Measurements from ENCODE around the gene DDX3X. TPM values are rescaled to one million over a fixed set of nuclear protein-coding genes. Genes with fewer than 3 reads are reported as not detected.

Gene DDX3X
- total and polyA plus RNA-seq, 2 of the 13 experiments (the other 11 are each of a cell fraction or from before 2014, with no cell fraction given) = 53.5 to 239 TPM

DNA sequence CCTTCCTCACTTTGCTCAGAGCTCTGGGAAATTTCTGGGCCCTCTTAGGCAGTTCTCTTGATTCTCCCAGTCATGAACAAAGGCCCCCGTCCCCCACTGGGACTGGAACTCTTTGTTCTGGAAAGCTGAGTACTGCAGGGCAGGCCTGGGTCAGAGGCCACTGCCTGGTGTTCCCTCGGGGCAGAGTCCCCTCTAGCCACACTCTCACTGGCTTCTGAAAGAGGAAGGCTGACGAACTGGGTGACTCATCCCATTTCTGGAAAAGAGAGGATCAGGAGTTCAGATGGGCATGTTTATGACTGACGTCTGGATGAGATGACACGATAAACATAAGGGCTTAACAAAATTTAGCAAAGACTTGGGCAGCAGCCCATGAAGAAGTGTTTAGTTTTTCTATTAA, 47.7 kb downstream of the DDX3X start (continued):
- TF ChIP-seq, protein P1, sequence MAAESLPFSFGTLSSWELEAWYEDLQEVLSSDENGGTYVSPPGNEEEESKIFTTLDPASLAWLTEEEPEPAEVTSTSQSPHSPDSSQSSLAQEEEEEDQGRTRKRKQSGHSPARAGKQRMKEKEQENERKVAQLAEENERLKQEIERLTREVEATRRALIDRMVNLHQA (CRISPR knock-in tag; IDR thresholded peaks at IDR 0.05) = no peak
- TF ChIP-seq ZFY (CRISPR knock-in tag; IDR thresholded peaks at IDR 0.05) (peak; percentile 45; the same call in 1 of the 2 replicates), RBAK (CRISPR knock-in tag; IDR thresholded peaks at IDR 0.05) (no peak), CREM (IDR thresholded peaks at IDR 0.05) (peak; percentile 51; the same call in 1 of the 2 replicates), CREM (CRISPR knock-in tag; IDR thresholded peaks at IDR 0.05) (no peak), MAFF (IDR thresholded peaks at IDR 0.05; ENCODE audit: low read depth, low read length) (no peak), ZMYM3 (CRISPR knock-in tag; IDR thresholded peaks at IDR 0.05) (no peak), TOPORS (CRISPR knock-in tag; IDR thresholded peaks at IDR 0.05) (no peak), NONO (IDR thresholded peaks at IDR 0.05) (no peak), NONO (CRISPR knock-in tag; conservative IDR thresholded peaks at IDR 0.05) (0 out of 2 replicates have a peak, but pooled peaks have one; percentile 33), ZNF33B (CRISPR knock-in tag; IDR thresholded peaks at IDR 0.05) (no peak), ZNF629 (CRISPR knock-in tag; conservative IDR thresholded peaks at IDR 0.05) (peak; percentile 41), ZNF644 (CRISPR knock-in tag; IDR thresholded peaks at IDR 0.05; ENCODE audit: low read depth) (0 out of 2 replicates have a peak, but pooled peaks have one; percentile 10), PPARG (CRISPR knock-in tag; conservative IDR thresholded peaks at IDR 0.05) (peak; percentile 67; the same call in 1 of the 2 replicates), ZFP90 (CRISPR knock-in tag; IDR thresholded peaks at IDR 0.05; ENCODE audit: borderline replicate concordance) (no peak), FOXK1 (CRISPR knock-in tag; IDR thresholded peaks at IDR 0.05; ENCODE audit: borderline replicate concordance, low read depth) (no peak)
- TF ChIP-seq, protein P2, sequence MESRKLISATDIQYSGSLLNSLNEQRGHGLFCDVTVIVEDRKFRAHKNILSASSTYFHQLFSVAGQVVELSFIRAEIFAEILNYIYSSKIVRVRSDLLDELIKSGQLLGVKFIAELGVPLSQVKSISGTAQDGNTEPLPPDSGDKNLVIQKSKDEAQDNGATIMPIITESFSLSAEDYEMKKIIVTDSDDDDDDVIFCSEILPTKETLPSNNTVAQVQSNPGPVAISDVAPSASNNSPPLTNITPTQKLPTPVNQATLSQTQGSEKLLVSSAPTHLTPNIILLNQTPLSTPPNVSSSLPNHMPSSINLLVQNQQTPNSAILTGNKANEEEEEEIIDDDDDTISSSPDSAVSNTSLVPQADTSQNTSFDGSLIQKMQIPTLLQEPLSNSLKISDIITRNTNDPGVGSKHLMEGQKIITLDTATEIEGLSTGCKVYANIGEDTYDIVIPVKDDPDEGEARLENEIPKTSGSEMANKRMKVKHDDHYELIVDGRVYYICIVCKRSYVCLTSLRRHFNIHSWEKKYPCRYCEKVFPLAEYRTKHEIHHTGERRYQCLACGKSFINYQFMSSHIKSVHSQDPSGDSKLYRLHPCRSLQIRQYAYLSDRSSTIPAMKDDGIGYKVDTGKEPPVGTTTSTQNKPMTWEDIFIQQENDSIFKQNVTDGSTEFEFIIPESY (CRISPR knock-in tag; IDR thresholded peaks at IDR 0.05) = no peak
- TF ChIP-seq, protein P3, sequence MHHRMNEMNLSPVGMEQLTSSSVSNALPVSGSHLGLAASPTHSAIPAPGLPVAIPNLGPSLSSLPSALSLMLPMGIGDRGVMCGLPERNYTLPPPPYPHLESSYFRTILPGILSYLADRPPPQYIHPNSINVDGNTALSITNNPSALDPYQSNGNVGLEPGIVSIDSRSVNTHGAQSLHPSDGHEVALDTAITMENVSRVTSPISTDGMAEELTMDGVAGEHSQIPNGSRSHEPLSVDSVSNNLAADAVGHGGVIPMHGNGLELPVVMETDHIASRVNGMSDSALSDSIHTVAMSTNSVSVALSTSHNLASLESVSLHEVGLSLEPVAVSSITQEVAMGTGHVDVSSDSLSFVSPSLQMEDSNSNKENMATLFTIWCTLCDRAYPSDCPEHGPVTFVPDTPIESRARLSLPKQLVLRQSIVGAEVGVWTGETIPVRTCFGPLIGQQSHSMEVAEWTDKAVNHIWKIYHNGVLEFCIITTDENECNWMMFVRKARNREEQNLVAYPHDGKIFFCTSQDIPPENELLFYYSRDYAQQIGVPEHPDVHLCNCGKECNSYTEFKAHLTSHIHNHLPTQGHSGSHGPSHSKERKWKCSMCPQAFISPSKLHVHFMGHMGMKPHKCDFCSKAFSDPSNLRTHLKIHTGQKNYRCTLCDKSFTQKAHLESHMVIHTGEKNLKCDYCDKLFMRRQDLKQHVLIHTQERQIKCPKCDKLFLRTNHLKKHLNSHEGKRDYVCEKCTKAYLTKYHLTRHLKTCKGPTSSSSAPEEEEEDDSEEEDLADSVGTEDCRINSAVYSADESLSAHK (CRISPR knock-in tag; IDR thresholded peaks at IDR 0.05; ENCODE audit: borderline replicate concordance) = no peak
- TF ChIP-seq, protein P4, sequence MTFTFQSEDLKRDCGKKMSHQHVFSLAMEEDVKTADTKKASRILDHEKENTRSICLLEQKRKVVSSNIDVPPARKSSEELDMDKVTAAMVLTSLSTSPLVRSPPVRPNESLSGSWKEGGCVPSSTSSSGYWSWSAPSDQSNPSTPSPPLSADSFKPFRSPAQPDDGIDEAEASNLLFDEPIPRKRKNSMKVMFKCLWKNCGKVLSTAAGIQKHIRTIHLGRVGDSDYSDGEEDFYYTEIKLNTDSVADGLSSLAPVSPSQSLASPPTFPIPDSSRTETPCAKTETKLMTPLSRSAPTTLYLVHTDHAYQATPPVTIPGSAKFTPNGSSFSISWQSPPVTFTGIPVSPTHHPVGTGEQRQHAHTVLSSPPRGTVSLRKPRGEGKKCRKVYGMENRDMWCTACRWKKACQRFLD (CRISPR knock-in tag; IDR thresholded peaks at IDR 0.05; ENCODE audit: borderline replicate concordance) = no peak
- TF ChIP-seq, protein P5, sequence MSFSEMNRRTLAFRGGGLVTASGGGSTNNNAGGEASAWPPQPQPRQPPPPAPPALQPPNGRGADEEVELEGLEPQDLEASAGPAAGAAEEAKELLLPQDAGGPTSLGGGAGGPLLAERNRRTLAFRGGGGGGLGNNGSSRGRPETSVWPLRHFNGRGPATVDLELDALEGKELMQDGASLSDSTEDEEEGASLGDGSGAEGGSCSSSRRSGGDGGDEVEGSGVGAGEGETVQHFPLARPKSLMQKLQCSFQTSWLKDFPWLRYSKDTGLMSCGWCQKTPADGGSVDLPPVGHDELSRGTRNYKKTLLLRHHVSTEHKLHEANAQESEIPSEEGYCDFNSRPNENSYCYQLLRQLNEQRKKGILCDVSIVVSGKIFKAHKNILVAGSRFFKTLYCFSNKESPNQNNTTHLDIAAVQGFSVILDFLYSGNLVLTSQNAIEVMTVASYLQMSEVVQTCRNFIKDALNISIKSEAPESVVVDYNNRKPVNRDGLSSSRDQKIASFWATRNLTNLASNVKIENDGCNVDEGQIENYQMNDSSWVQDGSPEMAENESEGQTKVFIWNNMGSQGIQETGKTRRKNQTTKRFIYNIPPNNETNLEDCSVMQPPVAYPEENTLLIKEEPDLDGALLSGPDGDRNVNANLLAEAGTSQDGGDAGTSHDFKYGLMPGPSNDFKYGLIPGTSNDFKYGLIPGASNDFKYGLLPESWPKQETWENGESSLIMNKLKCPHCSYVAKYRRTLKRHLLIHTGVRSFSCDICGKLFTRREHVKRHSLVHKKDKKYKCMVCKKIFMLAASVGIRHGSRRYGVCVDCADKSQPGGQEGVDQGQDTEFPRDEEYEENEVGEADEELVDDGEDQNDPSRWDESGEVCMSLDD (CRISPR knock-in tag; IDR thresholded peaks at IDR 0.05; ENCODE audit: borderline replicate concordance) = no peak

Data from HepG2 (cell line).